NCI-H1436 treated with DMSO at 0.1 percent for 48 hours (cell line): Measurements from ENCODE around the gene CTSG.
"Not testable (repeated sequence)": the region's sequence is repeated elsewhere in the genome, so short reads cannot be mapped to it uniquely, and the experiment has no call there.

Experiments
- DNase-seq: peaks from one replicate; lab custom pipeline; 2025; lab: John Stamatoyannopoulos, UW

The CTSG gene

DNA sequence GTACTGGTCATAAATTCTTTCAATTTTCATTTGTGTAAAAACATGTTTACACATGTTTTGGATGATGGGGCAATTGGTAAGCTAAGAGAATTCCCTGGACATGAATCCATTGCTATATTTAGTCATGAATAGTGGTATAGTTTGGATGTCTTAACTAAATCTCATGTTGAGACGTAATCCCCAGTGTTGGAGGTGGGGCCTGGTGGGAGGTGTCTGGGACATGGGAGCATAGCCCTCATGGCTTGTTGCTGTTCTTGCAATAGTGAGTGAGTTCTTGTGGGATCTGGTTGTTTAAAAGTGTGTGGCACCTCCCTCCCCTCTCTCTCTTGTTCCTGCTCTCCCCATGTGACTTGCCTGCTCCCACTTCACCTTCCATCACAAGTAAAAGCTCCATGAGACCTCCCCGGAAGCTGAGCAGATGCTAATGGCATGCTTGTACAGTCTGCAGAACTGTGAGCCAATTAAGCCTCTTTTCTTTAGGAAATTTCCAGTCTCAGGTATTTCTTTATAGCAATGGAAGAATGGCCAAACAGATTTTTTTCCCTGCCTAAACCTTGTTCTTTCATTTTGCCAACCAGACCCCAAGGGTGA is 33.6 kb downstream of the CTSG start:
- DNase-seq, result no peak

DNA sequence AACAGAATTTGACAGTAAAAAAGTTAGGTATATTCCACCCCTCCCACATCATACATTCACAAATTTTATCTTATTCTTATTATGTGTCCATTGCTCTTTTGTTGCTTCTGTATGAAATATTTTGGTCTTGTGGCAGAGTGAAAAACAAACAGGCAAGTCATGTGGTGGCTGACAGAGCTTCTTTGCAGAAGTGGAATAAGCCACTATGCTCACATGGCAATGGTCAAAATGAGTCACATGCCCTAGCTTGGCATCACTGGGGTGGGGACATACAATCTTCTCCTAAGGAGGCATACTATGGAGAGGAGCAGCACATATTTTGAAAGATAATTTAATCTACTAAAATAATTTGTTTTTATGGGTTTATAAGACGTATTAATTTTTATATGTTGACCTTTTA is 40.3 kb downstream of the CTSG start:
- no peak for DNase-seq

DNA sequence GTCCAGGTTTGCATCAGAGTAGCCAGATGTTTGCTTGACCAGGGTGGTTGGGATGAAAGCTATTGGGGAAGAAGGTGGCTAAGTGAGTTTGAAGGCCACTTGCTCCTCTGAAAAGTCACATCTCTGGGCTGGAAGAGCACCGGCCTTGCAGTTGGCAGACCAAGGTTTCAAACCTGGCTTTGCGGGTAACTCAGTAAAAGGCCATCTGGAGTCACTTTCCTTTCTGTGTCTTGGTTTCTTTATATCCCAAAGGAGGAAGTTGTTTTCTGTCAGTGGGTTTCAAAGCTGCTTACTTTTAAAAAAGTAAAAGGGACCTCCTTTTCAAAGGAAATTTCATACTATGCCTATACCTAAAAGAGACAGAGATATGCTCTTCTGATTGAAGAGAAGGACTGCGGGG is 41.8 kb downstream of the CTSG start:
- DNase-seq, result no peak

DNA sequence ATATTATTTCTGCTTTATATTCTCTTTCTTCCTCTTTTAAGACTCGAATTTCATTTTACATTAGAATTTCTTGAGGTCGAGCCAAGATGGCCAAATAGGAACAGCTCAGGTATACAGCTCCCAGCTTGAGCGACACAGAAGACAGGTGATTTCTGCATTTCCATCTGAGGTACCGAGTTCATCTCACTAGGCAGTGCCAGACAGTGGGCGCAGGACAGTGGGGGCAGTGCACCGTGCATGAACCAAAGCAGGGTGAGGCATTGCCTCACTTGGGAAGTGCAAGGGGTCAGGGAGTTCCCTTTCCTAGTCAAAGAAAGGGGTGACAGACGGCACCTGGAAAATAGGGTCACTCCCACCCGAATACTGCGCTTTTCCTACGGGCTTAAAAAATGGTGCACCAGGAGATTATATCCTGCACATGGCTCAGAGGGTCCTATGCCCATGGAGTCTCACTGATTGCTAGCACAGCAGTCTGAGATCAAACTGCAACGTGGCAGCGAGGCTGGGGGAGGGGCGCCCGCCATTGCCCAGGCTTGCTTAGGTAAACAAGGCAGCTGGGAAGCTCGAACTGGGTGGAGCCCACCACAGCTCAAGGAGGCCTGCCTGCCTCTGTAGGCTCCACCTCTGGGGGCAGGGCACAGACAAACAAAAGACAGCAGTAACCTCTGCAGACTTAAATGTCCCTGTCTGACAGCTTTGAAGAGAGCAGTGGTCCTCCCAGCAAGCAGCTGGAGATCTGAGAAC is 50.0 kb downstream of the CTSG start:
- DNase-seq, result not testable (repeated sequence)
